GM19025 (cell line): ENCODE data around the gene AMDHD2.

Experiments used
- ATAC-seq: cut with Tn5 transposase; IDR thresholded peaks from one replicate; pipeline ENCODE4 v1.9.1; 2021; ENCODE audit warnings: mild to moderate bottlenecking, low read depth, moderate library complexity; ENCODE audit not compliant: unreplicated experiment

Gene AMDHD2

DNA sequence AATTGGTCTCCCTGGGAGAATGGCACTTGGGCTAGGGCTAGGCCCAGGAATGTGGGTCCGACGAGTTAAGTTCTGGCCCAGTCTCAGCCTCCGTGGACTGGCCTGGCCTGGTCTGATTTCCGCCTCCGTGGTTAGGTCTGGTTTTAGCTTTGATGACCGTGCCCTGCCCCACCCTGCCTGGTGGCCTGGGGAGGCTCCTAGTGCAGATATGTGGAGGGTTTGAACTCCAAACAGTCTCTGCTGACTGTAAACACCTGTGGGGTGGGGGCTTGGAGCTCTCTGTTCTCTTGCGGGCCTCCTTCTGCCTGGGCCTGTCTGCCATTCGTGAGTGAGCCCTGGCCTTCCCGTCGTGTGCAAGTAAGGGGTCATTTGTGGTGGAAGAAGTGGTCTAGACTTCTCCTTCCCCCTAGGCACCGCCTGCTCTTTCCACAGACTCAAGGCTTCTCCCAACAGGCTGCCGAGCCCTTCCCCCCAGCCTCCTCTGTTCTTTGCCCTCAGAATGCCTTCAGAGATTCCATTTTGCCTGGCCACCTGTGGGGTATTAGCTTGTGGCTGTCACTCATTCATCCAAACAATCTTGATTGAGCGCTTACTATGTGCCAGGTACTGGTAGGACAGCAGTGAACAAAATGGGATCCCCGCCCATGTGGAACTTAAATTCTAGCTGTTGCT lies 4.9 kb upstream of the AMDHD2 start:
- ATAC-seq: no peak

- ATAC-seq: no peak
Measured at GRCh38 chr16:2516391-2517240, 3.6 kb upstream of the AMDHD2 start.

DNA sequence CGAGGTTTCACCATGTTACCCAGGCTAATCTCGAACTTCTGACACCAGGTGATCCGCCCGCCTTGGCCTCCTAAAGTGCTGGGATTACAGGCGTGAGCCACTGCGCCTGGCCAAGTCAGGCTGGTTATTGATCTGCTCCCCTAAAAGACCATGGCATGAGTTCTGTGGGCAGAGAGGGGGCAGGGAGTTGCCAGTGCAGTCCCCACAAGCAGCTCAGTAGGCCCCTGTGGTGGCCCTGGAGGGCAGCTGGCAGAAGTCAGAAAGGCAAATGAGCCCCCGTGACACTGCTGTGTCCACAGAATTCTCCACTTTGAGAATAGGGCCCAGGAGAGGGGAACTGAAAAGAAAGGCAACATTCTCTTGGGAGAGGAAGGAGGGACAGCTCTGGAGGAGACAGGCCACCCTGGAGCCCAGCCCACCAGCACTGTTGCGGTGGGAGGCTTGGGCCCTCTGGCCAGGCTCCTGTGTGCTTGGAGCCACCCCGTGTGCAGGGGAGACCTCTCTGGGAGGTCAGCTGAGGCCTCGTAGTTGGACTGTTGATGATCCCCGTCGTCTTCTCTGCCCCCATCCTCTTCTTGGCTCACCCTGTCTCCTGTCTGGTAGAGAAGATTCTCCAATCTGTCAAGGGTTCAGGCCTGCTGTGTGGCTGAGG lies 2.1 kb upstream of the AMDHD2 start:
- no peak for ATAC-seq

DNA sequence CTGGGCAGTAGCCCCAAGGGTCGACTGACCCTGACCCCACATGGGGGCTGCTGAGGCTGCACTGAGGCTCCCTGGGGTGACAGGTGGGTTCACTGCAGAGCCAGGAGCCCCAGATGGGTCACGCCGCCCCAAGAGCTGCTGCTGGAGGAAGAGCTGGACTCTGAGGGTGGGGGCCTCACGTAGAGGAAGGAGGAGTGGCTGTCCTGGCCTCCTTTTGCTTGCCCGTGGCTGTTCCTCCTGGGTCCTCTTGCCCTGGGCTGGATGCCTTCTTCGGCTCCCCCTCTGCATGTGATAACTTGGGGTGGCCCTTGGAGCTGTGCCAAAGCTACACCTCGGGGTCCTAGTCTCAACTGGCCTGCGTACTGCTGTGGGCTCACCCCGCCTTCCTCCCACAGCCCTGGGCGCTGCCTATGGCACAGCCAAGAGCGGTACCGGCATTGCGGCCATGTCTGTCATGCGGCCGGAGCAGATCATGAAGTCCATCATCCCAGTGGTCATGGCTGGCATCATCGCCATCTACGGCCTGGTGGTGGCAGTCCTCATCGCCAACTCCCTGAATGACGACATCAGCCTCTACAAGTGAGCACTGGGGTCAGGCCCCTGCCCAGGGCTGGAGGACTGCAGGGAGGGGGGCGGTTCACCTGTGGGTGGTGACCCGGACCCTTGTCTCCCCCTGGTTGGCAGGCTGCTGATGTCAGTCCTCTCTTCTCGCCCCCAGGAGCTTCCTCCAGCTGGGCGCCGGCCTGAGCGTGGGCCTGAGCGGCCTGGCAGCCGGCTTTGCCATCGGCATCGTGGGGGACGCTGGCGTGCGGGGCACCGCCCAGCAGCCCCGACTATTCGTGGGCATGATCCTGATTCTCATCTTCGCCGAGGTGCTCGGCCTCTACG lies 1.1 kb upstream of the AMDHD2 start:
- ATAC-seq: no peak

DNA sequence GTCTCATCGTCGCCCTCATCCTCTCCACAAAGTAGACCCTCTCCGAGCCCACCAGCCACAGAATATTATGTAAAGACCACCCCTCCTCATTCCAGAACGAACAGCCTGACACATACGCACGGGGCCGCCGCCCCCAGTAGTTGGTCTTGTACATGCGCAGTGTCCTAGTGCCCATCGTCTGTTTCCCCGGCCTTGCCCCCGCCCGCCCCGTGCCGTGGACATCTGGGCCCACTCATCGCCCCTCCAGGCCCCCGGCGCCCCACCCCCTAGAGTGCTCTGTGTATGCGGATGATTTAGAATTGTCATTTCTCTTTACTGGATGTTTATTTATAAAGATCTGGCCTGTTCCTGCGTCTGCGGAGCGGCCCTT lies 475 bp upstream of the AMDHD2 start:
- ATAC-seq: no peak

DNA sequence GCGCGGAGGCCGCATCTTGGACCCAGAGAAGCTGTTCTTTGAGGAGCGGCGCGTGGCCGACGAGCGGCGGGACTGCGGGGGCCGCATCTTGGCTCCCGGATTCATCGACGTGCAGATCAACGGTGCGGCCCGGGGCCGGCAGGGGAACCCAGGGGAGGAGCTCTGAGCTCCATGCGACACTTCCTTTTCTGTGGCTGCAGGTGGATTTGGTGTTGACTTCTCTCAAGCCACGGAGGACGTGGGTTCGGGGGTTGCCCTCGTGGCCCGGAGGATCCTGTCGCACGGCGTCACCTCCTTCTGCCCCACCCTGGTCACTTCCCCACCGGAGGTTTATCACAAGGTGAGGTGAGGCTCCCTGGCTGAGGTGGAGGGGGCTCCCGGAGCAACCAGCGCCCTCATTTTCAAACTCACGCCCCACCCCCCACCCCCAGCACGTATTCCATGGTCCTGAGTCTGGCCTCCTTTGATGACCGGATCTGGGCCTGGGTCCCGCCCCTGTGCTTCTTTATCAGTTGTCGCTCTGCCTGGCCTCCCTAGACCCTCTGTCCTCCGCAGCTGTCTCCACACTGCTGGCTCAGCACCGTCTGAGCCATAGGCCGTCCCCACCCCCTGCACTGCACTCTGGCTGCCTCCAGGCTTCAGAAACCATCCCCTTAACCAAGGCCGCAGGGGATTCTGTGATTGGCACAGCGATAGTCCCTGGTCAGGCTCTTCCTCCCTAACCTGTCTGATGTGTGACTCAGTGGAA lies 787 bp downstream of the AMDHD2 start:
- no peak for ATAC-seq

DNA sequence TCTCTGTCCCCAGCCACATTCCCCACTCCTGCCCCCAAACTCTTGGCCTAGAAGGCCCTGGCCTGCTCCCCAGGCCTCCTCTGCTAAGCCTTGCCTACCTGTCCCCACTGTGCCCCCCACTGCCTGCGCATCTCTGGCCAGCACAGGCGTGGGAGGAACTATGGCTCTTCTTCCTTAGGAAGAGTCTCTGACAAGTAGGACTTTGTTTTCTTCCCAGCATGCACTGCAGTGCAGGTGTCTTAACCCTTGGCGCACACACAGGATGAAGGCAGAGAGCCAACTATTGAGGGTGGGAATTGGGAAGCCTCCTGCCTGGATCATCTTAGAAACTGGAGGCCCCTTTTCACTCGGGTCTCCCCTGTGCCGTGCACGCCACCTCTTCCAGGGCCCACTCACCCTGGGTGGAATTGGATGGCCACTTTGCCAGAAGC lies 3.6 kb downstream of the AMDHD2 start:
- no peak for ATAC-seq

DNA sequence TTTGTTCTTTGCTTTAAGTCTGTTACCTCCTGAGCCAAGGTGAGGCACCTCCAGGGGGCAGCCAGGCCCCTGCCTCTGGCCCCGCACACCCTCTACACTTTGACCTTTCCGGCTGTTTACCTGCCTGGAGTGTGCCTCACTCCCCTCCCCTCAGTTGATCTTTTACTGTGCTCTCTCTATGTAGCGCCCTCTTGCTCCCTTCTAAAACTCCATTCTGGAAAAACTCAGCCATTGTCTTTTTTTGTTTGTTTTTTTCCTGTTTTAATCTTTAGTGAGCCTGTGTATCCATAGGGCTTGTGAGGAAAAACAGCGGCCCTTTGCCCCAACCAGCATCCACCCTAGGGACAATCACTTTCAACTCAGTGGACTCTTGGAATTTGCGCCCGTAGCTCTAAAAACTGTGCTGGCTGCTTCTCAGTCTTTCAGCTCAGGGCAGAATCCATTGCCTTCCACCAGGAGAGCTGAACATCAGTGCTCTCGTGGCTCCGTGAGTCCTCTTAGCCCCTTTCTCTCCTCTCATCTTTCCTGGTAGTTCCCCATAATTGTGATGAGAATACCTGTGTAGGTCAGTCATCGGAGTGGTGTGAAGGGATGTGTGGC lies 4.3 kb downstream of the AMDHD2 start:
- ATAC-seq: no peak

- ATAC-seq: no peak
Measured at GRCh38 chr16:2526135-2526534, 6.0 kb downstream of the AMDHD2 start.

- no peak for ATAC-seq
Measured at GRCh38 chr16:2527071-2527783, 7.1 kb downstream of the AMDHD2 start.

DNA sequence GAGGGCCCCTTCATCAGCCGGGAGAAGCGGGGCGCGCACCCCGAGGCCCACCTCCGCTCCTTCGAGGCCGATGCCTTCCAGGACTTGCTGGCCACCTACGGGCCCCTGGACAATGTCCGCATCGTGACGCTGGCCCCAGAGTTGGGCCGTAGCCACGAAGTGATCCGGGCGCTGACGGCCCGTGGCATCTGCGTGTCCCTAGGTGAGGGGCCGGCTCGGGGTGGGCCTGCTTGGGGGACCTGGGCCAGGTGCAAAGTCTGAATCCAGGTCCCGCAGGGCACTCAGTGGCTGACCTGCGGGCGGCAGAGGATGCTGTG lies 7.6 kb downstream of the AMDHD2 start:
- no peak for ATAC-seq

DNA sequence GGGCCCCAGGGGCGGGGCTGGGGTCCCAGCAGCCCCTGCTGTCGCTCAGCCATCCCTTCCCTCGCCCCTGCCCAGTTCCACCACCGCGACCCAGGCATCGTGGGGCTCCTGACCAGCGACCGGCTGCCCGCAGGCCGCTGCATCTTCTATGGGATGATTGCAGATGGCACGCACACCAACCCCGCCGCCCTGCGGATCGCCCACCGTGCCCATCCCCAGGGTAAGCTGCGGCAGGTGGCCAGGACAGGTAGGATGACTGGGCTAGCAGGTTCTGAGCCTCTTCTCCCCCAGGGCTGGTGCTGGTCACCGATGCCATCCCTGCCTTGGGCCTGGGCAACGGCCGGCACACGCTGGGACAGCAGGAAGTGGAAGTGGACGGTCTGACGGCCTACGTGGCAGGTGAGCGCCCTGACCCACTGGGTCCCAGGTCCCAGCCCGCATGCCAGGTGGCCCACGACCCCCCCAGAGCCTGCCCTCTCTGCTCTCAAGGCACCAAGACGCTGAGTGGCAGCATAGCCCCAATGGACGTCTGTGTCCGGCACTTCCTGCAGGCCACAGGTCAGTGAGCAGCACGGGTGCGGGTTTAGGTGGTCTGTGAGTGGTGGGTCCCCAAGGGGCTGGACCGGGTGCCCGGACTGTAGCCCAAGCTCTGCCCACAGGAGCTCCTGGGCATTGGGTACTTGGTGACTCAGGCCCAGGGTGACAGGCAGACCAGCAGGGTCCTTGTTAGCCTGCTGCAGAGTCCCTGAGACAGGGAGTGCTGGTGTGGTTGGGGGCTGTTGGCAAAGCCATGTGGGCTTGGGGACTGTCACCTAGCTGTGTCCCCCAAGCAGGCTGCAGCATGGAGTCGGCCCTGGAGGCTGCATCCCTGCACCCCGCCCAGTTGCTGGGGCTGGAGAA lies 8.2 kb downstream of the AMDHD2 start:
- ATAC-seq: no peak

GRCh38 chr16:2529061-2529931 lies 9.1 kb downstream of the AMDHD2 start:
- ATAC-seq: no peak

DNA sequence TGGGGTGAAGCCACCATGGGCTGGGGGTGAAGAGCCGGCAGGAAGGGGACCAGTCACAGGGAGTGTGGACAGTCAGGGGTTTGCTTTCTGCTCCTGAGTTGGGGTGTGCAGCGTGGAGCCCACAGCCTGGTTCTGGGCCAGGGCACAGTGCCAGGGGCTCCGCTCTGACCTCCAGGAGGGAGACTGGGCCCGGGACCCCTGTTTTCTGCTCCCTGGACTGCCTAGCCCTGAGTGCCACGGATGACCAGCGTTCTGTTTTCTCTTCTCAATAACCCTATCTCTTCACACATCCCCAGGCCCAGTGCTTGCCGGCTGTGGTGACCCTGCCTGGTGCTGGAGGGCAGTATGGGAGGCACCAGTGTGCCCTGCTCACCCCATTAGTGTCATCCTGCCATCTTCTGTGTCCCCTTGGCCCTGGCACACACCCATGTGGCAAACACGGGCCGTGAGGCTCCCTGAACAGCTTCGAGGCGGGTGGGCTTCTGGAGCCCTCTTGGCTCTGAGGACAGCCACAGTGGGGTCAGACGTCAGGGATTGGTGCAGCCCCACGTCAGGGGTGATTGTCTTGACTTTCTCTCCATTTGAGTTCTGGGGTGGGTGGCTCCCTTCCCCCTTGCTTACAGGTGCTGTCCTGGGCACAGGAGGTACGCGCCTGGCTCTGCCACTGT lies 9.9 kb downstream of the AMDHD2 start:
- ATAC-seq: no peak

DNA sequence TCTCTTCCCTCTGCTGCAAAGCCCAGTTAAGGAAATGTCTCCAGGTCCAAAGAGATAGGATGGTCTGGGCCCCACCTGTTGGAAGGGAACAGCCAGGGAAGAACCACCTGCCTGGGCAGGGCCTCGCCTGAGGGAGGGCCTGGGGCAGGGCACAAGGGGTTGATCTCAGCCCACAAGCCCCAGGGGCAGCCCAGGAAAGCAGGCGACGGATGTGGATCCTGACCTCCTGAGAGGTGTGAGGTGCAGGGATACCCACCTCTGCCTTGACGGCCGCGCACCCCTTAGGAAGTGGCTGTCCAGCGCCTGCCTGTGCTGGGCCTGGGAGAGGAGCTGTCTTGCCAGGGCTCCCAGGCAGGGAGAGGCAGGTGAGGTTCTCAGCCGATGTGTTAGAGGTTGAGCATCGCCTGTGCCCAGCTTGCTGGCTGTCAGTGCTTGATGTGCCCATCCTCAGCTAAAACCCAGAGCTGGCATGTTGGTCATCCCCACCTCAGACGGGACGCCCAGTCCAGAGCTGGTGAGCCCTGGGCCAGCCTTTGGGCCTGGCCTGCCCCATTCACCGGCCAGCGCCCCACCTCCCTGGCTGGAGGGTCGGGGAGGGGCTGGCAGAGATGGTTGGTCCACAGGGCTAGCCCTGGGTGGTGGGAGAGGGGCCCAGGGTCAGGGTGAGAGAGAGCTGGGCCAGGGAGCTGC lies 10.6 kb downstream of the AMDHD2 start:
- no peak for ATAC-seq

- no peak for ATAC-seq
Measured at GRCh38 chr16:2531371-2531695, 11.2 kb downstream of the AMDHD2 start, which contains the start of gene CEMP1. CEMP1 (minus strand) TSS chr16:2531408; CDS start chr16:2531073, 335 bp downstream.
